Glomerular visceral epithelial cell (primary cell): ENCODE results near the gene MSH3.

Source experiments
- DNase-seq: peaks from one replicate; pipeline ENCODE4 v3.0.0-alpha.2; 2016; ENCODE audit errors: extremely low spot score

Gene MSH3

DNA sequence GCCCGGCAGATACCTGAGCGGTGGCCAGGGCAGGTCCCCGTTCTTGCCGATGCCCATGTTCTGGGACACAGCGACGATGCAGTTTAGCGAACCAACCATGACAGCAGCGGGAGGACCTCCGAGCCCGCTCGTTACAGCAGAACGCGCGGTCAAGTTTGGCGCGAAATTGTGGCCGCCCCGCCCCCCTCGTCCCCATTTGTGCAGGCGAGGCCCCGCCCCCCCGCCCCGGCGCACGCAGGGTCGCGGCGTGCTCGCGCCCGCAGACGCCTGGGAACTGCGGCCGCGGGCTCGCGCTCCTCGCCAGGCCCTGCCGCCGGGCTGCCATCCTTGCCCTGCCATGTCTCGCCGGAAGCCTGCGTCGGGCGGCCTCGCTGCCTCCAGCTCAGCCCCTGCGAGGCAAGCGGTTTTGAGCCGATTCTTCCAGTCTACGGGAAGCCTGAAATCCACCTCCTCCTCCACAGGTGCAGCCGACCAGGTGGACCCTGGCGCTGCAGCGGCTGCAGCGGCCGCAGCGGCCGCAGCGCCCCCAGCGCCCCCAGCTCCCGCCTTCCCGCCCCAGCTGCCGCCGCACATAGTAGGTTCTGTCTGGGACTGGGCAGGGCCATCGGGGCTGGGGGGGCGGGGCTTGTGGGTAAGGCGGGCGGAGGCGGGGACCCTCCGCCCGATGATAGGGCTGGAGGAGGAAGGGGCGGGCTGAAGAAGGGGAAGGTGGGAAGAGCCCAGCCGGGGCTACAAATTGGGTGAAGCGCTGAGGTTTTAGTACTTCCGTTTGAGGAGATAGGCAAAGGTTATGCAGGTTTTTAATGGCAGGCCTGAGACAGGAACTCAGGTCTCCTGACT lies at the start of gene MSH3, which contains the start of gene DHFR:
MSH3 (plus strand) TSS at position 262 of the 840 bp plus-strand sequence; CDS start at position 338, 76 bp downstream.
DHFR (minus strand) TSS at position 593 of the 840 bp plus-strand sequence; CDS start at position 99, 494 bp downstream.
- peak; percentile 98 for DNase-seq

GRCh38 chr5:80607343-80607742 lies 47.1 kb upstream of the MSH3 start:
- no peak for DNase-seq

DNA sequence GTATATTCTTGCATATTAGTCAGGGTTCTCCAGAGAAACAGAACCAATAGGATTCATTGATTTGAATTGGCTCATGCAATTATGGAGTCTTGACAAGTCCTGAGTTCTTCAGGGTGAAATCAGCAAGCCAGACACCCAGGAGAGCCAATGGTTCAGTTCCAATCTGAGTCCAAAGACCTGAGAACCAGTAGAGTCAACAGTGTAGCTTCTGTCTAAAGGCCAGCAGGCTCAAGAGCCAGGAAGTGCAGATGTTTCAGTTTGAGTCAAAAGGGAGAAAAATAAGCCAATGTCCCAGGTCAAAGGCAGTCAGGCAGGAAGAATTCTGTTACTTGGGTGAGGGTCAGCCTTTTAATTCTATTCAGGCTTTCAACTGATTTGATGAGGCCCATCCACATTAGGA lies 46.6 kb upstream of the MSH3 start:
- no peak for DNase-seq

- DNase-seq = no peak
These were observed 45.7 kb upstream of the MSH3 start for GRCh38 chr5:80608731-80609130.

DNA sequence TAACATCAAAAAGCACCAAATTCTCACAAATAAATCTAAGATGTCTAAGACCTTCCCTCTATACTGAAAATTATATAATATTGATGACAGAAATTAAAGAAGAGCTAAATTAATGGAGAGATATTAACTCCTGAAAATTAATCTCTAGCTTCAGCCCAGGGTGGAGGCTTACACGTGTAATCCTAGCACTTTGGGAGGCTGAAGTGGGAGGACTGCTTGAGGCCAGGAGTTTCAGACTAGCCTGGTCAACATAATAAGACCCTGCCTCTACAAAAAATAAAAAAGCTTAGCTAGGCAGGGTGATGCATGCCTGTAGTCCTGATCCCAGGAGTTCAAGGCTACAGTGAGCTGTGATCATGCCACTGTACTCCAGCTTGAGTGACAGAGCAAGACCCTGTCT lies 44.8 kb upstream of the MSH3 start:
- no peak for DNase-seq

- no peak for DNase-seq
These were observed 39.1 kb upstream of the MSH3 start for GRCh38 chr5:80615266-80615914.

DNA sequence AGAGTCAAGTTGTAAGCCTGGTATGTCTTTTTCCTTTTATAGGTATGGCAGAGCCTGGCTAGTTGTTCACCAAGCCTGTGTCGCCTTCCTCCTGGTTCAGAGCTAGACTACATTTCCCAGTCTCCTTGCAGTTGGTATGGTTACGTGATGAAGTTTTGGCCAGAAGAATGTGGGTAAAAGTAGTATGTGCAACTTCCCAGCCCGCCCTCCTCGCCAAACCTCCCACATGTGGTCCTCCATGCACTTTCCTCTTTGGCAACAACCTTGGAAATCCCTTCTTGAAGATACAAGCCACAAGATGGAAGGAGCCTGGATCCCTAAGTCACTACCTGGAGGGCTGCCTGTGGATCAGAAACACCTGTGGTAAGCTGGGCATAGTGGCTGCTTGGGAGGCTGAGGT lies 36.0 kb upstream of the MSH3 start:
- DNase-seq = no peak

- DNase-seq = no peak
These were observed 35.4 kb upstream of the MSH3 start for GRCh38 chr5:80619086-80619485.

DNA sequence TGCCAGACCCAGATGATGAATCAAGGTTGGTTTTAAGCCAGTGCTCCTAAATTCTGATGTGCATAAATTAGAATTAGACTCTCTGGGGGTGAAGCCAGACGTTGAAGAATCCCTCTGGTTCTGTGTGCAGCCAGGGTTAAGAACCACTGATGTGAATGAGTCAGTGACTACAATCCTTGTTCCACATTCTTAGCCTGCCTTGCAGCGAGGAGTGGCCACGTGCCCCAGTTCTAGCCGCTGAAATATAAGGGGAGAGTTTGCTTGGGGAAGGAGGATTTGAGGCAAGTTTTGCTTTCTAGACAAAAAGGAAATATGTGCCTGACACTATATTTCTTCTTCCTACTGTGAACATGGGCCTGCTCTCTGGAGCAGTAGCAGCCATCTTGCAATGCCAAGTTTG lies 34.2 kb upstream of the MSH3 start:
- DNase-seq = peak; percentile 60

- no peak for DNase-seq
These were observed 31.7 kb upstream of the MSH3 start for GRCh38 chr5:80622756-80623155.

GRCh38 chr5:80623999-80624398 lies 30.5 kb upstream of the MSH3 start:
- DNase-seq = no peak

- DNase-seq = no peak
These were observed 29.2 kb upstream of the MSH3 start for GRCh38 chr5:80625230-80625629.

- DNase-seq = no peak
These were observed 25.2 kb upstream of the MSH3 start for GRCh38 chr5:80629281-80629680.

- DNase-seq = no peak
These were observed 22.9 kb upstream of the MSH3 start for GRCh38 chr5:80631278-80632259.

- no peak for DNase-seq
These were observed 21.8 kb upstream of the MSH3 start for GRCh38 chr5:80632700-80633099.

DNA sequence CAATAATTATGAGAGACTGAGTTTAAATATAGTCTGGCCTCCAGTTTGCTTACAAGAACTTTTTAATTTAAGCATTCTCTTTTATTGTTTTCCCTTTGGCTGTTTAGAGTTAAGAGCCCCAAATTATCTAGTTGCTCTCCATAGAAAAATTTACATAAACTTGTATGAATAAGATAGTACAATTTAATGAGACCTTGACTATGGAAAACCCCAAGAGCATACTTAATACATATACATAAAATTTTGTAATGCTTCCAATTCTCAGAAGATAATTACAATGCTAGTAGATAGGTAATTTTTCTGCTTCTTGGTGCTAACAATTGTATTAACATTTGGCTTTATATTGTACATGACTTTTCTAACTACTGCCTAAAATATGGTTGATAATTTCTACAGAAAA lies 20.3 kb upstream of the MSH3 start:
- no peak for DNase-seq

DNA sequence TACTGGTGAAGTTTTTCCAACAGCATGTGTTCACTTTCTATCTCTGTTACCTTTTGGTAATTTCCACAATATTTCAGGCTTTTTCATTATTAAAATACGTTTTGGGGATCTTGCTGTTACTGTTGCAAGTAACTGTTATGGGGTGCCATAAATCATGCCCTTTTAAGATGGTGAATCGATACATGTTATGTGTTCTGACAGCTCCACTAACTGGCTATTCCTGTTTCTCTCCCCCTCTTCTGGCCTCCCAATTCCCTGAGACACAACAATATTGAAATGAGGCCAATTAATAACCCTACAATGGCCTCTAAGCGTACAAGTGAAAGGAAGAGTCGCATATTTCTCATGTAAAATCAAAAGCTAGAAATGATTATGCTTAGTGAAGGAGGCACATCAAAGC lies 13.1 kb upstream of the MSH3 start:
- no peak for DNase-seq

DNA sequence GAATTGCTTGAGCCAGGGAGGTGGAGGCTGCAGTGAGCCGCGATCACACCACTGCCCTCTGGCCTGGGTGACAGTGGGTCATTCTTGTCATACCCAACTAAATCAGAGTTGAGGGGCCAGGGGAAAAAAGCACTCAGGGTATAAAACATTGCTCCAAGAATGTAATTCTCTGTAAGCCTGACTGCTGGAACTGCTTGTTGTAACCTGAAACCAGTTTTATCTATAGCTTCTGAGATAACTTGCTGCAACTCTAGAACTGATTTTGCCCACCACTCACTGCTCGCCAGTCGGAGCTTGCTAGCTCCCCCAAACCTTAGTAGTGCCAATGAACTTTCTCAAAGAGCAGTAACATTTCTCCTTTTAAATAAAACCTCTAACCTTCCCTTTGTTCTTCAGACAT lies 9.6 kb upstream of the MSH3 start:
- no peak for DNase-seq

- DNase-seq = no peak
These were observed 7.5 kb upstream of the MSH3 start for GRCh38 chr5:80646926-80647325.

GRCh38 chr5:80653502-80653901 lies 950 bp upstream of the MSH3 start:
- no peak for DNase-seq

GRCh38 chr5:80654054-80654390 lies 430 bp upstream of the MSH3 start:
- DNase-seq = peak; percentile 47

DNA sequence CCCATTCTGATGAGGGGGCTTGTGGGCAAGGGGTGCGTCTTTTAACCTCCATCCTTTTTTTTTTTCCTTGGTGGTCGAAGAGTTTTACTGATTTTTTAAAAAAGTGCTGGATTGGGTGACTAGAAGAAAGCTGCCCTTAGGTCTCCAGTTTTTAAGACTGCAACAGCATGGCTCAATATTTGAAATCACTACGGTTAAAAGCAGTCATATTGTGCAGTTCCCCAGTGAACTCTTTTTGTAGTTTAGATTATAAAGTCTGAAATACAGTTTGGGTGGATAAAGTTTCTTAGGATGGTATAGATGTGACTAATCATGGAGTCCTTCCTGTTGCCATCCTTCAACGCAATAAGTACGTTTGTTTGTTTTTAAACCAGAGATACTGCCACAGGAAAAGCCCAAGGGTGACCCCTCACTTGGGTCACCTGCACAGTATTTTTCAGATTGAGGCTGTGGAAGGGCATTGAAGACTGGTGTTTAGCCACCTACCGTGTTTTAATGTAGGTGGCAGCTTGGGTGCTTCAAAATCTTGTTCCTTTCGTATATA lies 851 bp downstream of the MSH3 start:
- DNase-seq = no peak
